HepG2 (cell line): Measurements from ENCODE around the gene CNNM4. TPM values are rescaled to one million over a fixed set of nuclear protein-coding genes. Genes with fewer than 3 reads are reported as not detected.
A peak's percentile ranks its signal among the peaks of the same experiment; 100 is the strongest.

Experiments used
- ATAC-seq: fragments of 200-7000 bp; cut with Tn5 transposase; 3 replicates; pipeline ENCODE4 v1.9.1; 2020; ENCODE audit warnings: mild to moderate bottlenecking, moderate library complexity
- BruUV-seq: library from RNA; stranded (reverse); fragments of 400-500 nt; replicated peaks from 2 replicates; lab custom pipeline; 2021; lab: Mats Ljungman, UMichigan
- CTCF ChIA-PET: fragments of 300-600 bp; formaldehyde crosslinking; extraction: SDS; loops from one replicate; lab custom pipeline; 2021; ENCODE audit warnings: low total read pairs, inconsistent platforms, low intra/inter-chr PET ratio; lab: Yijun Ruan, JAX
- POLR2A ChIA-PET: fragments of 350-600 bp; sonication (Branson Sonifier 250); formaldehyde crosslinking; loops from one replicate; lab custom pipeline; 2020; ENCODE audit warnings: antibody characterized with exemption, inconsistent platforms; lab: Yijun Ruan, JAX
- DNase-seq: peaks from one replicate; pipeline ENCODE4 v3.0.0-alpha.2; 2015; ENCODE audit warnings: low spot score
- FAIRE-seq: peaks from 3 replicates; lab custom pipeline; 2011; peaks lifted over from hg19 to GRCh38; lab: Jason Lieb, UNC
- H2AFZ ChIP-seq: one replicate; pipeline ENCODE4 v1.6.1; 2011; ENCODE audit warnings: low read length, inconsistent platforms
- H3K27ac ChIP-seq: fragments of 300-600 bp; 3 replicates; pipeline ENCODE4 v1.8.0; 2011; ENCODE audit warnings: mixed run types, mild to moderate bottlenecking, mixed read lengths, low read length, inconsistent platforms; ENCODE audit not compliant: insufficient read depth; ENCODE audit errors: extremely low read length
- H3K27me3 ChIP-seq, 2 experiments: fragments of 200-600 bp in 1 of 2; 2 replicates in 1 of 2; 3 replicates in 1 of 2; pipeline versions ENCODE4 v1.6.0 to v1.8.0; 2011; ENCODE audit warnings: low read length in 2 of 2, mild to moderate bottlenecking in 2 of 2, moderate library complexity in 2 of 2, inconsistent platforms in 1 of 2; ENCODE audit not compliant: insufficient read depth in 2 of 2, control insufficient read depth in 1 of 2
- H3K36me3 ChIP-seq, 2 experiments: fragments of 200-600 bp in 1 of 2; replicated peaks in 1 of 2; 2 replicates in 1 of 2; 3 replicates in 1 of 2; pipeline versions ENCODE4 v1.5.1 to v1.8.0; 2011; ENCODE audit warnings: low read length in 2 of 2, inconsistent platforms in 1 of 2; ENCODE audit not compliant: insufficient read depth in 2 of 2, control insufficient read depth in 1 of 2
- H3K4me1 ChIP-seq: 2 replicates; pipeline ENCODE4 v1.5.1; 2012; ENCODE audit warnings: low read length, inconsistent platforms; ENCODE audit not compliant: insufficient read depth
- H3K4me2 ChIP-seq: 2 replicates; pipeline ENCODE4 v1.6.0; 2011; ENCODE audit warnings: low read depth, low read length, inconsistent platforms
- H3K4me3 ChIP-seq, 3 experiments: fragments of 200-600 bp in 1 of 3; sonication (generic), shearing (Covaris generic) in 1 of 3; replicated peaks in 1 of 3; 2 replicates each; pipeline ENCODE4 v1.5.1; 2011 to 2016; ENCODE audit warnings: low read length in 3 of 3, inconsistent platforms in 2 of 3, low read depth in 2 of 3, mild to moderate bottlenecking in 2 of 3, control low read depth in 1 of 3, mixed read lengths in 1 of 3; ENCODE audit not compliant: insufficient read depth in 1 of 3
- H3K79me2 ChIP-seq: one replicate; pipeline ENCODE4 v1.6.1; 2011; ENCODE audit warnings: low read length, inconsistent platforms; ENCODE audit not compliant: insufficient read depth
- H3K9ac ChIP-seq: 2 replicates; pipeline ENCODE4 v1.6.0; 2011; ENCODE audit warnings: mild to moderate bottlenecking, low read depth, low read length, inconsistent platforms; ENCODE audit not compliant: insufficient read depth
- H3K9me3 ChIP-seq: 2 replicates; pipeline ENCODE4 v1.5.1; 2012; ENCODE audit warnings: mild to moderate bottlenecking, low read length
- H4K20me1 ChIP-seq: 2 replicates; pipeline ENCODE4 v1.6.0; 2011; ENCODE audit warnings: inconsistent platforms, mild to moderate bottlenecking, low read length, moderate library complexity; ENCODE audit not compliant: insufficient read depth
- KAT7 ChIP-seq: IDR thresholded peaks from 2 replicates; pipeline ENCODE4 v1.6.1; 2018; ENCODE audit warnings: borderline replicate concordance, missing compliant biosample characterization
- MATR3 ChIP-seq: sonication (generic); formaldehyde crosslinking; IDR thresholded peaks from 2 replicates; pipeline ENCODE4 v1.4.0; 2020; ENCODE audit warnings: missing genetic modification reagents
- SOX13 ChIP-seq, 3 experiments: fragments of 450-650 bp in 1 of 3; sonication (generic) in 1 of 3; formaldehyde crosslinking in 1 of 3; IDR thresholded peaks in 2 of 3; conservative IDR thresholded peaks in 1 of 3; 2 replicates each; pipeline versions ENCODE4 v1.5.0 to v1.6.1; 2016 to 2020; ENCODE audit warnings: antibody characterized with exemption in 1 of 3, mild to moderate bottlenecking in 1 of 3, missing compliant biosample characterization in 1 of 3, missing genetic modification reagents in 1 of 3, moderate library complexity in 1 of 3
- SP1 ChIP-seq, 2 experiments: fragments of 450-650 bp in 1 of 2; sonication (generic) in 1 of 2; formaldehyde crosslinking in 1 of 2; IDR thresholded peaks; 2 replicates each; pipeline versions ENCODE4 v1.4.0 to v1.6.1; 2016 to 2020; ENCODE audit warnings: missing genetic modification reagents in 1 of 2
- THAP9 ChIP-seq: sonication (generic); formaldehyde crosslinking; IDR thresholded peaks from 2 replicates; pipeline ENCODE4; 2020; ENCODE audit warnings: missing genetic modification reagents, mild to moderate bottlenecking, borderline replicate concordance
- ZNF142 ChIP-seq: sonication (generic); formaldehyde crosslinking; IDR thresholded peaks from 2 replicates; pipeline ENCODE4 v1.4.0; 2020; ENCODE audit warnings: missing genetic modification reagents
- ZNF280B ChIP-seq: sonication (generic); formaldehyde crosslinking; IDR thresholded peaks from 2 replicates; pipeline ENCODE4 v1.5.0; 2020; ENCODE audit warnings: missing genetic modification reagents, mild to moderate bottlenecking, borderline replicate concordance
- ZSCAN21 ChIP-seq: sonication (generic); formaldehyde crosslinking; IDR thresholded peaks from 2 replicates; pipeline ENCODE4 v1.8.0; 2022; ENCODE audit warnings: mild to moderate bottlenecking, missing genetic modification reagents, moderate library complexity, borderline replicate concordance
- WGBS: methylation state at CpG from one replicate; pipeline ENCODE4 v1.1.6; 2017; ENCODE audit warnings: low lambda C conversion rate; 5-methylcytosine and 5-hydroxymethylcytosine counted together
- in situ Hi-C: cut with HindIII; loops from 2 replicates; pipeline ENCODE4 v1.10.0; 2017; ENCODE audit warnings: low pct_unique_long_range_greater_than_20kb; ENCODE audit not compliant: extremely low pct_ligation_motif_present
- intact Hi-C: fragments of 100-400 bp; cut with micrococcal nuclease; formaldehyde crosslinking; loops from one replicate; pipeline ENCODE4 v1.10.0; 2022; ENCODE audit not compliant: unreplicated experiment
- polyA plus RNA-seq, 8 experiments: library from polyadenylated mRNA; depleted of rRNA in 3 of 8; stranded (reverse) in 7 of 8; unstranded in 1 of 8; fragments of >200 nt; fragmentation: Illumina TruSeq in 4 of 8; extraction: Trizol in 4 of 8; gene quantifications; 2 replicates each; pipeline versions ENCODE4 v1.2.1 to v1.2.3, GENCODE V29; 2011 to 2016; ENCODE audit warnings: low read depth in 4 of 8, missing spikeins in 1 of 8, mixed read lengths in 1 of 8; ENCODE audit not compliant: insufficient read depth in 1 of 8
- total RNA-seq, 5 experiments: library from RNA; depleted of rRNA; stranded (reverse); fragments of >200 nt; fragmentation: Illumina TruSeq; extraction: Trizol; gene quantifications; 2 replicates each; pipeline ENCODE4 v1.2.3, GENCODE V29; 2016; ENCODE audit warnings: low read depth in 1 of 5

The CNNM4 gene
- total and polyA plus RNA-seq, 2 of the 13 experiments (the other 11 are each of a cell fraction or from before 2014, with no cell fraction given), result 5.9 to 8.4 TPM

- 0 out of 2 replicates have a peak, but pooled peaks have one; percentile 29 for TF ChIP-seq ZNF142 (CRISPR knock-in tag)
These were observed 21.5 kb upstream of the CNNM4 start (continued) for GRCh38 chr2:96739076-96739632.

- Histone ChIP-seq H3K4me3 (peak within 1 kb of the TSS; percentile 83 to 95 (median 86)), H3K9me3 (no peaks in the 10 kb centered on the region), H3K9ac (peak within 1 kb of the TSS; percentile 79), H3K4me2 (peak within 1 kb of the TSS; percentile 94), H3K4me1 (peaks cover 25% of the 10 kb centered on the region), H4K20me1 (no peaks in the 10 kb centered on the region), H3K27ac (peak within 1 kb of the TSS; percentile 56), H3K27me3 (peaks cover 0 to under 1% of the 10 kb centered on the region in 2 experiments; a peak in 1 of 5 replicates), H2AFZ (peak within 1 kb of the TSS; percentile 96), H3K79me2 (peaks cover 25% of the 10 kb centered on the region), H3K36me3 (peaks cover 6 to 28% of the 10 kb centered on the region in 2 experiments; a peak in 2 of 5 replicates)
- POLR2A ChIA-PET, result interaction anchor here (2.4 kb wide), 1 partner anchor 21 kb away, joined by 7 read pairs; the partner anchor contains the start of gene CNNM4
- ATAC-seq (peak; percentile 99), FAIRE-seq (peak; percentile 88), DNase-seq (peak; percentile 98)
- CTCF ChIA-PET, result no interaction called here
- WGBS, result 0% methylated on average over 40 of the region's 43 CpGs
- intact Hi-C loops (no loop called here), in situ Hi-C loops (no loop called here)
- no TSS peak for BruUV-seq
- TF ChIP-seq SP1 (IDR thresholded peaks at IDR 0.05) (peak; percentile 60; the same call in 1 of the 2 replicates), SP1 (CRISPR knock-in tag; IDR thresholded peaks at IDR 0.05) (peak; percentile 97), MATR3 (CRISPR knock-in tag) (no peak), THAP9 (peak; percentile 94), KAT7 (CRISPR knock-in tag) (peak; percentile 44; the same call in 1 of the 2 replicates), ZSCAN21 (CRISPR knock-in tag) (peak; percentile 47; the same call in 1 of the 2 replicates), SOX13 (IDR thresholded peaks at IDR 0.05) (no peak), SOX13 (CRISPR knock-in tag; conservative IDR thresholded peaks at IDR 0.05 in 1 of 2, IDR thresholded peaks at IDR 0.05 in 1 of 2) (no peak), ZNF280B (CRISPR knock-in tag) (peak; percentile 96)
These were observed 20.9 kb upstream of the CNNM4 start, which contains the start of gene LMAN2L for GRCh38 chr2:96739633-96740428. TSS of gene LMAN2L (minus strand) at chr2:96740064. CDS start at chr2:96740040, 24 bp downstream.
